Retinal pigment epithelial cell (primary cell): ENCODE results near the gene LPAR2.

Source experiments
- DNase-seq: peaks from one replicate; pipeline ENCODE4 v3.0.0-alpha.2; 2010; ENCODE audit warnings: low read depth
- H3K4me3 ChIP-seq: 2 replicates; pipeline ENCODE4 v1.5.1; 2011; ENCODE audit warnings: mild to moderate bottlenecking, low read length, control low read depth, moderate library complexity
- TF ChIP-seq, protein P1 (sequence below): conservative IDR thresholded peaks from 2 replicates; pipeline ENCODE4 v1.5.1; 2011; ENCODE audit warnings: low read depth, low read length, control low read depth, inconsistent platforms

The LPAR2 gene

DNA sequence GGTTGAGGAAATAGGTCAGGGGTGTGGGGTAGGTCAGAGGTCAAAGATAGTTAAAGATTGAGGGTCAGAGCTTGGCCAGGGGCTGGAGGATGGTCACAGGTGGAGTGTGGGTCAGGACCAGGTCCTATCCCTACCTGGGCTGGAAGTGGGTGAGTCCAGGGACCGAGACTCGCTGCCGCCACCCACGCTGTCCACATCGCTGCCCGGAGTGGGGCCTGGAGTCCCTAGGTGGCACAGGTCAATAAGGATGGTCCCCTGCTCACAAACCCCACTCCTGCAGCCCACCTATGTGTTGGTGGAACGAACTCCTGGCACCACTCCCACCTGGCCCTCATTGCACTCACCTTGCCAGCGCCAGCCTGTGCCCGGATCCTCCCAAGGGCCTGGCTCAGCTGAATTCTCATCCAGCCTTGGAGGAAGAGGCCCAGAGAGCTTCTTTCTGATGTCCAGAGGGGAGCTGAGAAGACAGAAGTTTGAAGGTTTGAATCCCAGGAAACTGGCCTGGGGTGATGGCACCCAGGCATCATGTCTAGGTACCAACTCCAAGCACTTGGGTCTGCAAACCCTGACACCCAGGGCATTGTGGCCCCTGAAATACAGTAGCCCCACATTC is 8.7 kb upstream of the LPAR2 start:
- TF ChIP-seq, protein P1, sequence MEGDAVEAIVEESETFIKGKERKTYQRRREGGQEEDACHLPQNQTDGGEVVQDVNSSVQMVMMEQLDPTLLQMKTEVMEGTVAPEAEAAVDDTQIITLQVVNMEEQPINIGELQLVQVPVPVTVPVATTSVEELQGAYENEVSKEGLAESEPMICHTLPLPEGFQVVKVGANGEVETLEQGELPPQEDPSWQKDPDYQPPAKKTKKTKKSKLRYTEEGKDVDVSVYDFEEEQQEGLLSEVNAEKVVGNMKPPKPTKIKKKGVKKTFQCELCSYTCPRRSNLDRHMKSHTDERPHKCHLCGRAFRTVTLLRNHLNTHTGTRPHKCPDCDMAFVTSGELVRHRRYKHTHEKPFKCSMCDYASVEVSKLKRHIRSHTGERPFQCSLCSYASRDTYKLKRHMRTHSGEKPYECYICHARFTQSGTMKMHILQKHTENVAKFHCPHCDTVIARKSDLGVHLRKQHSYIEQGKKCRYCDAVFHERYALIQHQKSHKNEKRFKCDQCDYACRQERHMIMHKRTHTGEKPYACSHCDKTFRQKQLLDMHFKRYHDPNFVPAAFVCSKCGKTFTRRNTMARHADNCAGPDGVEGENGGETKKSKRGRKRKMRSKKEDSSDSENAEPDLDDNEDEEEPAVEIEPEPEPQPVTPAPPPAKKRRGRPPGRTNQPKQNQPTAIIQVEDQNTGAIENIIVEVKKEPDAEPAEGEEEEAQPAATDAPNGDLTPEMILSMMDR: no peak
- H3K4me3 ChIP-seq: no peak overlapping the region
- DNase-seq: no peak

DNA sequence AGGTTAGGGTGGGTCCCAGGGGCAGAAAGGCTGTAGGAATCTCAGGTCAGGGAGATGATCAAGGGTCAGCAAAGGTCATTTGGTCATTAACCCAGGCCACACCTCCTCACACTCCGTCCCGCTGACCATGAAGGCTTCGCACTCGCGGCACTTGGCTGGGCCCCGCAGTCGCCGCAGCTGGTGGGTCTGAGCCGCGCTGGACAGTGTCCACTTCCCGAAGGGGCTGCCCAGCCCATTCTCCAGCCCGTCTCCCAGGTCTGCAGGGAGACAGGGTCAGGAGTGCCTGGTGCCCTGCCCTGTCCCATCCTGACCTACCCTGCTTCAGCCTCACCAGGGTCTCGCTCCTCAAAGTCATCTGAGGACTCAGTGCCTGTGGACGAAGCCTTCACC is 7.3 kb upstream of the LPAR2 start:
- no peak overlapping the region for H3K4me3 ChIP-seq
- TF ChIP-seq, protein P1: no peak
- no peak for DNase-seq

DNA sequence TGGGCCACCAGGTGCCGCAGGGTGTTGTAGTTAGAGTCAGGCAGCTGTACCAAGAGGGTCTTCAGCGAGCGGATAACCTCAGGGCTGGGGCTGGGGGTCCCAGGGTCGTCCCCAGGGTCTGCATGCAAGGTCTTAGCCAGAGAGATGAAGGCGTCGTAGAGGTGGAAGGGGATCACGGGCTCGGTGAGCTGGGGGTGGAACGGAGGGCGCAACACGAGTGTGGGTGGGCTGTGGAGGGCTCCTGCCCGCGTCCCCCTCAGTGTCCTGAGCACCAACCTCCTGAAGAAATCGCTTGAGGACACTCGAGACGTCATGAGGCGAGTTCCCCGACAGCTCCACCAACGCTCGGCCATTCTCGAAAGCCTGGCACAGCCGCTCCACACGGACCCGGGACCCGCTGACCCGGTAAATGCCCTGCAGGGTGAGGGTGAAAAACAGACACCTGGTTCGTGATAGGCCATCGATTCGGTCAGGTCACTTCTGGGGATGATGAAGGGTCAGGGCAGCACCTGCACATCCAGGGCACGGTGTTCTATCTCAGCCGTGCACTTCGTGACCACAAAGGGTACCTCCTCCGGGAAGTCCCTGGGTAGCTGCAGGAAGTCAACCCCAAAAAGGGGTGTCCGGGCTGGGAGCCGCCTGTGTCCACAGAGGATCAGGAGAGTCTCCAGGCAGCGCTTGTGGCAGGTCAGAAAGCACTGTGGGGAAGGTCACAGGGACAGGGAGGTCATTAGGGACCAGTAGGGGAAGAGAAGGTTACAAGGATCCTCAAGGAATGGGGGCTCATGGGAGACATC is 6.7 kb upstream of the LPAR2 start:
- no peak for DNase-seq
- TF ChIP-seq, protein P1: no peak

DNA sequence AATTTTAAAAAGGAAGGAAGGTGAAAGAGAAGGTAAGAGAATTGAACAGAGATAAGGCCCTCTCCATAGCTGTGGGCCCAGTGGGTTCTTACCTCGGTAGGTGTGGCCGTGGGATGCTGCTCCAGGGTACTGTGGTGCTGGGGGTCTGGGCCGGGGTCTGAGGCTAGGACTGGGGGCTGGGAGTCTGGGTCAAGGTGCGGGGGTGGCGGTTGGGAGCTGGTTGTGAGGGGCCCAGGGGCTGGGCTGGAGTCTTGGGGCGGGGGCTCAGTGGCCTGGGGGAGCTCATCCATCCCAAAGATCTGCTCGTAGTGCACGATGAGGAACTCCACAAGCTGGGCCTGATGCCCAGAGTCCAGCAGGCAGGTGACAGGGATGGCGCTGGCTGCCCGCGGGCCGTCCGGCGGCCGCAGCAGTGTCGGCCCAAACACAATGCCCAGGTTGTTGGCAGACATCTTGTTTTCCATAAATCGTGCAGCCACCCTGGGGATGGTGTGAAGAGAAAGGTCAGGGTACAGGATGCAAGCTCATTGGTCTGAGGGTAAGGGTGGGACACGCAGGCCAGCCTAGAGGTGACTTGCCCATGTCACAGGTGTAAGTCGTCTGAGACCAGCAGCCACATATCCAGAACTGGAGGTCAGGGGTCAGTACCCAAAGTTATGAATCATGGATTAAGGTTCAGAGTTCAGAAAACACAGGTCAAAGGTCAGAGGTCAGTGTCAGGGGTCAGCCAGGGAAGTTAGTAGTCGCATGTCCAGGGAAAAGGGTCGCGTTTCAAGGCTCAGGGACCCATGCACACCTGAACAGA is 5.9 kb upstream of the LPAR2 start:
- DNase-seq: no peak
- H3K4me3 ChIP-seq: no peak overlapping the region
- TF ChIP-seq, protein P1: no peak

More for the DNA sequence above, 6.7 kb upstream of the LPAR2 start:
- H3K4me3 ChIP-seq: no peak overlapping the region

DNA sequence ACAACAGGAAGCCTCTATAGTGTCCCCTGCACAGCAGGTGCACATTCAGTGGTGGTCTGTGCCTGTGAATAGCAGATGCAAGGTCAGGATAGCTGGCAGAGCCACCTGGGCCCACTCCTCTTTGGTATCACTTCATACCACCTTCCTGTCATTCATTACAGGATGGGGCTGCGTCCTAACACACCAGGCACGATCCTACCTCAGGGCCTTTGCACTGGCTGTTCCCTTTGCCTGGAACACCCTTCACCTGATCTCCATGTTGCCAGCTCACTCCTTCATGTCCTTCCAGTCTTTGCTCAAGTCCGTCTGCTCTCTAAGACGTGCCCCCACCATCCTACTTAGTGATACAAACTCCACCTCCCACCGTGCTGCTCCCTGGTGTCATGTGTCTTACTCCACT is 4.6 kb upstream of the LPAR2 start:
- TF ChIP-seq, protein P1: no peak
- H3K4me3 ChIP-seq: no peak overlapping the region

DNA sequence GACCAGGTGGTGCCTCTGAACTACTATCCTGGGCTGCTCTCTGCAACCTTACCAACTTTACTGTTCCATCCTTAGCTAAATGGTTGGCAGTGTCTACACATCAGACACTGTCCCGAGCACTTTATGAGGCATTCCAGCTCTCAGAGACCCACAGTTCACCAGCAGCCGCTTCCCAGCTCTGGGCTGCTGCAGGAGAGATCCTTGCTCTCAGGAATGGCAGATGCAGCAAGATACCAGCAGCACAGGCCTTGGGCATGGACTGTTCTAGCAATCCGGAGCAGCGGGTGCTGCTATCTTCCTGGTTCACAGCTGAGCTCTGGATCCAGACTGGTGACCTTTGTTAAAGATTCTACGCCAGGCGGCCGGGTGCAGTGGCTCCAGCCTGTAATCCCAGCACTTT is 3.3 kb upstream of the LPAR2 start:
- no peak overlapping the region for H3K4me3 ChIP-seq
- TF ChIP-seq, protein P1: no peak
- DNase-seq: no peak

More for the DNA sequence above, 4.6 kb upstream of the LPAR2 start:
- DNase-seq: no peak
